Gastroesophageal sphincter (tissue), 4 donors: ENCODE results near the gene DHX15. TPM values are rescaled to one million over a fixed set of nuclear protein-coding genes. Genes with fewer than 3 reads are reported as not detected.
A peak's percentile ranks its signal among the peaks of the same experiment; 100 is the strongest.

Experiments
- ATAC-seq: fragments of 150-250 bp; one replicate; pipeline ENCODE4 v1.9.1; 2016; ENCODE audit warnings: mild to moderate bottlenecking, moderate library complexity
- H3K27ac ChIP-seq, 4 donors: fragments of 200-600 bp; sonication (generic) in 3 of 4; 1 replicate in 3 of 4; 2 replicates in 1 of 4; pipeline ENCODE4 v1.5.1; 2016 to 2019
- H3K27me3 ChIP-seq: fragments of 200-600 bp; sonication (generic); one replicate; pipeline ENCODE4 v1.5.1; 2019
- H3K36me3 ChIP-seq, 2 donors: fragments of 200-600 bp; sonication (generic); one replicate each; pipeline ENCODE4 v1.5.1; 2019; ENCODE audit warnings: control low read depth in 1 of 2
- H3K4me1 ChIP-seq, 3 donors: fragments of 200-600 bp; sonication (generic); 1 replicate in 2 of 3; 2 replicates in 1 of 3; pipeline ENCODE4 v1.5.1; 2016 to 2019; ENCODE audit warnings: control low read depth in 2 of 3
- H3K4me3 ChIP-seq, 2 donors: fragments of 200-600 bp; sonication (generic); one replicate each; pipeline ENCODE4 v1.5.1; 2019; ENCODE audit warnings: mild to moderate bottlenecking in 1 of 2, moderate library complexity in 1 of 2
- H3K9me3 ChIP-seq, 3 donors: fragments of 200-600 bp; sonication (generic); one replicate each; pipeline ENCODE4 v1.5.1; 2017 to 2019; ENCODE audit warnings: control low read depth in 2 of 3
- EP300 ChIP-seq: sonication (generic); formaldehyde crosslinking; IDR thresholded peaks from one replicate; pipeline ENCODE4 v1.6.1; 2017; ENCODE audit warnings: antibody characterized with exemption, mild to moderate bottlenecking
- POLR2A ChIP-seq, 2 donors: fragments of 450-650 bp; IDR thresholded peaks; one replicate each; pipeline ENCODE4 v1.6.1; 2017; ENCODE audit warnings: antibody characterized with exemption in 2 of 2, mild to moderate bottlenecking in 2 of 2, moderate library complexity in 1 of 2
- POLR2AphosphoS5 ChIP-seq: sonication (generic); formaldehyde crosslinking; IDR thresholded peaks from one replicate; pipeline ENCODE4 v1.6.1; 2017; ENCODE audit warnings: antibody characterized with exemption
- WGBS, 2 donors: methylation state at CpG; one replicate each; pipeline ENCODE4 v1.1.5; 2018; ENCODE audit warnings: low coverage in 1 of 2; 5-methylcytosine and 5-hydroxymethylcytosine counted together
- small RNA-seq, 4 donors: library from RNA; depleted of rRNA; stranded (forward); fragments of <200 nt; gene quantifications; one replicate each; pipeline ENCODE3, GENCODE V24; 2016
- total RNA-seq, 4 donors: library from RNA; depleted of rRNA; stranded (reverse); fragments of >200 nt; gene quantifications; one replicate each; pipeline ENCODE4 v1.1.0, GENCODE V29; 2016
- TF ChIP-seq, protein P1 (sequence below), 4 experiments: fragments of 200-600 bp in 2 of 4; fragments of 450-650 bp in 2 of 4; sonication (generic) in 1 of 4; IDR thresholded peaks; one replicate each; pipeline ENCODE4 v1.5.1; 2017 to 2019; ENCODE audit warnings: antibody characterized with exemption in 4 of 4, mild to moderate bottlenecking in 2 of 4, moderate library complexity in 2 of 4

Gene DHX15
- total RNA-seq, 4 donors from 2014 or later = 91.0 to 146 (median 118) TPM

DNA sequence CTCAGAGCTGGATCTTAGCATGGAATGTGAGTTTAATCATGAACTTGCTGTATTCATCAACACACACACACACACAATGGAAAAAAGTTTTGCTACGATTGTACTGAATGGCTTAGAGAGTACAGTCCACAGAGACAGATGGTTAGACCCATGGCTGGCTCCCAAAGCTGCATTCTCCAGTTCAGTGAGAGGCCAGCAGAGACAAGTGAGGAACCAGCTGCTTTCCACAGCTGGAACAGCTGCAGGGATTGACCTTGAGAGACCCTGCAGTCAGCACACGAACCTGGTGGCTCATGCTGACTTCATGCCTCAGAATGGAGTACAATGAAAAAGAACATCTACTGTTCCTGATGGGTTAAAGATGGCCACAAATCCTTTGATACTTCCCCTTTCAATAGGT, 94.5 kb downstream of the DHX15 start:
- Histone ChIP-seq H3K27me3 (no peaks in the 10 kb centered on the region), H3K9me3 (peaks cover 0 to 7% (median 0%) of the 10 kb centered on the region in 3 donors), H3K27ac (no peak overlapping the region), H3K36me3 (no peaks in the 10 kb centered on the region), H3K4me3 (no peak overlapping the region), H3K4me1 (no peaks in the 10 kb centered on the region)
- ATAC-seq = peak; percentile 61
- TF ChIP-seq POLR2A (IDR thresholded peaks at IDR 0.05) (no peak), EP300 (no peak), POLR2AphosphoS5 (peak; percentile 38)
- TF ChIP-seq, protein P1, sequence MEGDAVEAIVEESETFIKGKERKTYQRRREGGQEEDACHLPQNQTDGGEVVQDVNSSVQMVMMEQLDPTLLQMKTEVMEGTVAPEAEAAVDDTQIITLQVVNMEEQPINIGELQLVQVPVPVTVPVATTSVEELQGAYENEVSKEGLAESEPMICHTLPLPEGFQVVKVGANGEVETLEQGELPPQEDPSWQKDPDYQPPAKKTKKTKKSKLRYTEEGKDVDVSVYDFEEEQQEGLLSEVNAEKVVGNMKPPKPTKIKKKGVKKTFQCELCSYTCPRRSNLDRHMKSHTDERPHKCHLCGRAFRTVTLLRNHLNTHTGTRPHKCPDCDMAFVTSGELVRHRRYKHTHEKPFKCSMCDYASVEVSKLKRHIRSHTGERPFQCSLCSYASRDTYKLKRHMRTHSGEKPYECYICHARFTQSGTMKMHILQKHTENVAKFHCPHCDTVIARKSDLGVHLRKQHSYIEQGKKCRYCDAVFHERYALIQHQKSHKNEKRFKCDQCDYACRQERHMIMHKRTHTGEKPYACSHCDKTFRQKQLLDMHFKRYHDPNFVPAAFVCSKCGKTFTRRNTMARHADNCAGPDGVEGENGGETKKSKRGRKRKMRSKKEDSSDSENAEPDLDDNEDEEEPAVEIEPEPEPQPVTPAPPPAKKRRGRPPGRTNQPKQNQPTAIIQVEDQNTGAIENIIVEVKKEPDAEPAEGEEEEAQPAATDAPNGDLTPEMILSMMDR (IDR thresholded peaks at IDR 0.05) = no peak
- 53% methylated on average over 2 of the region's 2 CpGs; no CpG with 5 or more reads in 1 of the 2 donors for WGBS, 2 donors

DNA sequence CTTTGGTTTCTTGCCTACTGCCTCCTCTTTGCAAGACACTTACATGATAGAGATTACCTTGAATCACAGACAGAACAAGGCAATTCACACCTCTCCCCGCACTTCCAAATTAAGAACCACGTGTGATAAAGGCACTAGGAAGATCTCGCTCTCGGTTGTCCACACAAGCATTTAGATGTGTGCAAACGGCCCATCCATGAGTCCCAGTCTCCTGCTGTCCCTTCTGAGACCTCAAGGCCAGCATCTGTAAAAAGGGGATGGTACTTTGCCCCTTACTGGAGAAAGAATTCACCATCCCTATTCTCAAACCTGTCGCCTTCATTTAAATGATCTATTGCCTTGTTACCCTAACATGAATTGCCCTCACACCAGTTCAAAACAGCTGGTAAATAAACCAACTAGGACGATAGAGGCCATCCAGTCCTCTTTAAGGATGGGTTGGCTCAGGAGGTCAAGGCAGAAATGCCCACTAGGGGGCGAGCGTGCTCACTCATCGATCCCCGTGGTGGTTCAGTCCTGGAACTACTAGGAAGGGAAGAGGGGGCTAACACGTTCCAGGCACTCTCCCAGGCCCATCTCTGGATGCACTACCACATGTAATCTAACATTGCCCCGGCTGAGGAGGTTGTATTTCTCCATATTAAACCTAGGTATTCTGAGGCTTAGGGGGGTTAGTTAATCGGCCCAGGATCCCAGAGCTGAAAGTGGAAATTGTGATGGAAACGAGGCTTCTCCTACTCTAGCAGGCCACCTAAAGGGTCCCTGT, 95.8 kb downstream of the DHX15 start:
- no peaks in the 10 kb centered on the region for H3K27me3 ChIP-seq
- no peaks in the 10 kb centered on the region for H3K9me3 ChIP-seq
- ATAC-seq = peak; percentile 73
- H3K4me3 ChIP-seq = no peak overlapping the region
- WGBS, 2 donors = 45 to 68% methylated on average over 6 to 11 of the region's 15 CpGs
- no peaks in the 10 kb centered on the region for H3K4me1 ChIP-seq
- H3K27ac ChIP-seq = no peak overlapping the region
- TF ChIP-seq POLR2A (IDR thresholded peaks at IDR 0.05) = no peak
- TF ChIP-seq EP300 = no peak
- TF ChIP-seq POLR2AphosphoS5 = no peak
- TF ChIP-seq, protein P1 (IDR thresholded peaks at IDR 0.05) = peak; percentile 74 to 89 (median 82)
- H3K36me3 ChIP-seq = no peaks in the 10 kb centered on the region

DNA sequence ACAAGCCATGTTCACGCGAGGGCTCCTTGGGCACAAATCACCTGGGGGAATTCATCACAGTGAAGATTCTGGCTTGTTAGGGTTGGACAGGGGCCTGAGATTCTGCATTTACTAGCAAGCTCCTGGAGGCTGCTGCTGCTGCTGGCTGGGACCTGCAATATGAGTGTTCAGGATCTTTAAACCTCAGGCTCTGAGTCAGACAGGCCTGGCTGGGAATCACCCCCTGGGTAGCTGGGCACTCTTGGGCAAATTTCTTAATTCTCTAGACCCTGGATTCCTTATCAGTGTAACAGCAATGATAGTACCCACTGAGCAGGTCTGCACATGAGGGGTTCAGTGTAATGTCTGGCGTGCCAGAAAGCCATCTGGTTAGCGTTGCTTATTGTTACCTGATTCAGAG, 101.5 kb downstream of the DHX15 start:
- peaks cover 3% of the 10 kb centered on the region for H3K27me3 ChIP-seq
- H3K36me3 ChIP-seq = no peaks in the 10 kb centered on the region
- TF ChIP-seq EP300 = no peak
- TF ChIP-seq POLR2A (IDR thresholded peaks at IDR 0.05) = no peak
- no peak for TF ChIP-seq POLR2AphosphoS5
- TF ChIP-seq, protein P1 (IDR thresholded peaks at IDR 0.05) = no peak
- WGBS, 2 donors = 82 to 90% methylated on average over 2 to 4 of the region's 4 CpGs
- H3K4me3 ChIP-seq = no peak overlapping the region
- H3K9me3 ChIP-seq = no peaks in the 10 kb centered on the region
- ATAC-seq = no peak
- no peak overlapping the region for H3K27ac ChIP-seq
- peaks cover 0 to 4% (median 0%) of the 10 kb centered on the region in 3 donors for H3K4me1 ChIP-seq

DNA sequence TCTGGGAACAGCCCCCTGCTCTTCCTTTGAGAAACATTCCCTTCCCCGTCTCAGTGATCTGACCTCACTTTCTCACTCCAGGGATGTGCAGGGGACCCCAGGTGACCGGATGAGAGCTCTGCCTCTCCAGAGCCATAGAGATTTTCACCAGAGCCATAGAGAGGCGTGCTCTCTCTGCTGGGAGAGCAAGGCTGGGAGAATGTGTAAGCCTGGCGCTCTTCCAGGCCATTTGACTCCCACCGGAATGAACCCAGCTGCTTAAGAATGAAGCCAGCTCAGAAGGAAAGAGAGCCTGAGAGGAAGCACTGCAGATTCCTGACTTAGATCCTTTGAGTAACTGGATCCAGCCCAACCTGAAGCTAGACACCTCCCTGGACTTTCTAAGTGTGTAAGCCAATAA, 106.4 kb downstream of the DHX15 start:
- Histone ChIP-seq H3K27me3 (peaks cover 9% of the 10 kb centered on the region), H3K4me1 (peaks cover 0 to 19% (median 7%) of the 10 kb centered on the region in 3 donors), H3K27ac (peak overlapping the region in 1 of 4 donors; percentile 29), H3K4me3 (no peak overlapping the region), H3K9me3 (no peaks in the 10 kb centered on the region), H3K36me3 (no peaks in the 10 kb centered on the region)
- peak; percentile 50 for ATAC-seq
- TF ChIP-seq POLR2AphosphoS5 (no peak), EP300 (no peak), POLR2A (IDR thresholded peaks at IDR 0.05) (no peak)
- TF ChIP-seq, protein P1 (IDR thresholded peaks at IDR 0.05) = no peak
- 0% methylated on average over 1 of the region's 5 CpGs; no CpG with 5 or more reads in 1 of the 2 donors for WGBS, 2 donors

Small RNA genes within 50 kb of the gene (small RNA-seq; reads per million reads assigned to genes)
- 0 reads per million in 4 donors for gene MIR573
- gene RN7SL16P = 0 reads per million in 4 donors

Other genes starting within 250 kb of the DHX15 start
- gene SOD3, start 211.0 kb upstream of the DHX15 start, total RNA-seq = 100 to 1,000 TPM; 199 to 801 (median 448) TPM